Measurements from ENCODE around the gene UQCRQ.

UQCRQ gene

DNA sequence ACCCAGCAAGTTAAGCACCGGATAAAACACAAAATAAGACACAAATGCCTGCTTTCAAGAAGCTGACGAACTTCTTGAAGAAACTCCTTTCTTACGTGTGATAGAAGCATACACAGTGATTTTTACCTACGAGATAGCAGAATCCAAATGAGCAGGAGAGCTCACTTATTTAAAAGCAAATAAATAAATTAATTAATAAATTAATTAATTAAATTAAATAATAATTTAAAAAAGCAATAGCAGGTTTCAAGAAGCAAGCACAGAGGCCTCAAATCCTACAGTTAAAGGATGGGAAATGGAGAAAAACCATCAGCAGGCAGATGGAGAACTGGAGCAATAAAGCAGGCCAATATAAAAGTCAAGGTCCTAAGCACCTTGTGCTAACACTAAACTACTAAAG lies 24.4 kb downstream of the UQCRQ start:
- H3K27ac ChIP-seq (ENCODE audit: low read length), result no peak overlapping the region
- H3K9ac ChIP-seq (ENCODE audit: low read depth, low read length), result no peak overlapping the region
- H3K9me3 ChIP-seq (ENCODE audit: insufficient read depth, low read length, severe bottlenecking), result no peaks in the 10 kb centered on the region
- no peaks in the 10 kb centered on the region for H3K4me1 ChIP-seq (ENCODE audit: insufficient read depth, low read length)
- no peaks in the 10 kb centered on the region for H3K27me3 ChIP-seq (ENCODE audit: insufficient read depth, low read length, poor library complexity)
- H4K20me1 ChIP-seq (ENCODE audit: insufficient read depth, low read length), result no peaks in the 10 kb centered on the region
- H2AFZ ChIP-seq (ENCODE audit: low read depth, low read length), result no peak overlapping the region
- DNase-seq (no peak), ATAC-seq (ENCODE audit: insufficient read depth, low read depth) (no peak)
- H3K4me3 ChIP-seq (ENCODE audit: low read depth in 1 of 2, low read length in 2 of 2), result no peak overlapping the region
- TF ChIP-seq, protein P1, sequence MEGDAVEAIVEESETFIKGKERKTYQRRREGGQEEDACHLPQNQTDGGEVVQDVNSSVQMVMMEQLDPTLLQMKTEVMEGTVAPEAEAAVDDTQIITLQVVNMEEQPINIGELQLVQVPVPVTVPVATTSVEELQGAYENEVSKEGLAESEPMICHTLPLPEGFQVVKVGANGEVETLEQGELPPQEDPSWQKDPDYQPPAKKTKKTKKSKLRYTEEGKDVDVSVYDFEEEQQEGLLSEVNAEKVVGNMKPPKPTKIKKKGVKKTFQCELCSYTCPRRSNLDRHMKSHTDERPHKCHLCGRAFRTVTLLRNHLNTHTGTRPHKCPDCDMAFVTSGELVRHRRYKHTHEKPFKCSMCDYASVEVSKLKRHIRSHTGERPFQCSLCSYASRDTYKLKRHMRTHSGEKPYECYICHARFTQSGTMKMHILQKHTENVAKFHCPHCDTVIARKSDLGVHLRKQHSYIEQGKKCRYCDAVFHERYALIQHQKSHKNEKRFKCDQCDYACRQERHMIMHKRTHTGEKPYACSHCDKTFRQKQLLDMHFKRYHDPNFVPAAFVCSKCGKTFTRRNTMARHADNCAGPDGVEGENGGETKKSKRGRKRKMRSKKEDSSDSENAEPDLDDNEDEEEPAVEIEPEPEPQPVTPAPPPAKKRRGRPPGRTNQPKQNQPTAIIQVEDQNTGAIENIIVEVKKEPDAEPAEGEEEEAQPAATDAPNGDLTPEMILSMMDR (IDR thresholded peaks at IDR 0.05; ENCODE audit: borderline replicate concordance, extremely low read depth, low read length, poor library complexity, severe bottlenecking), result no peak
- H3K4me2 ChIP-seq (ENCODE audit: insufficient read depth, low read length), result no peak overlapping the region
- H3K79me2 ChIP-seq (ENCODE audit: insufficient read depth, low read length), result peaks cover 2% of the 10 kb centered on the region; the same call in 1 of the 2 replicates
- peaks cover 89% of the 10 kb centered on the region for H3K36me3 ChIP-seq (ENCODE audit: insufficient read depth, low read length)

DNA sequence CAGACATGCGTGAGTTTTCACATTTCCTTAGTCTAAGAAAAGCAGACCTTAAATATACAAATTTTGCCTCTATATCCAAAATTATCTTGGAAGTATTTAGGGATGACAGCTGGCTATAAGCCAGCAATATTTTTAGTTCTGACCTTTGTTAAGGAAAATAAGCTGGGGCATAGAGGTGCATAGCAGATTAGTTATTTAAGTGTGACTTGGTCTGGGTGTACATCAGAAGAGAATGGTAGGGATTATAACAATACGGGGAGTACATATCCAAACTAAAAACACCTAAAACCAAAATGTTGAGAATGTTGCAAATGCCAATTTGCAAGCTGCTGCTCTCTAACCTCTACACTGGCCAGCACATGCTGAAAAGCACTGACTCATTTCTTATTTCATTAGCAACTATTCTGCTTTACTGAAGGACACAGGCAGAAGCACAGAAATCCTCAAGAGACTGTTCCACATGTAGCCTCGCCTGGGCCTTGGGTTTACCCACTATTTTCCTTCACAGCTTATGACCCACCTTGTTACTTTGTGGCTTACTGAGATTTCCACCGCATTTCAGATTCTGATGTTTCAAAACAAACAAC lies 29.4 kb downstream of the UQCRQ start:
- Histone ChIP-seq H3K79me2 (ENCODE audit: insufficient read depth, low read length) (peaks cover 2% of the 10 kb centered on the region; the same call in 1 of the 2 replicates), H3K4me2 (ENCODE audit: insufficient read depth, low read length) (no peak overlapping the region), H3K9me3 (ENCODE audit: insufficient read depth, low read length, severe bottlenecking) (no peaks in the 10 kb centered on the region), H3K36me3 (ENCODE audit: insufficient read depth, low read length) (peaks cover 90% of the 10 kb centered on the region), H3K4me1 (ENCODE audit: insufficient read depth, low read length) (no peaks in the 10 kb centered on the region), H3K27ac (ENCODE audit: low read length) (no peak overlapping the region), H4K20me1 (ENCODE audit: insufficient read depth, low read length) (no peaks in the 10 kb centered on the region), H3K4me3 (ENCODE audit: low read depth in 1 of 2, low read length in 2 of 2) (no peak overlapping the region), H3K9ac (ENCODE audit: low read depth, low read length) (no peak overlapping the region), H3K27me3 (ENCODE audit: insufficient read depth, low read length, poor library complexity) (no peaks in the 10 kb centered on the region), H2AFZ (ENCODE audit: low read depth, low read length) (no peak overlapping the region)
- TF ChIP-seq, protein P1 (IDR thresholded peaks at IDR 0.05; ENCODE audit: borderline replicate concordance, extremely low read depth, low read length, poor library complexity, severe bottlenecking), result no peak
- no peak for TF ChIP-seq EZH2 (IDR thresholded peaks at IDR 0.05; ENCODE audit: borderline replicate concordance, low read depth, low read length, severe bottlenecking)
- DNase-seq (no peak), ATAC-seq (ENCODE audit: insufficient read depth, low read depth) (no peak)

DNA sequence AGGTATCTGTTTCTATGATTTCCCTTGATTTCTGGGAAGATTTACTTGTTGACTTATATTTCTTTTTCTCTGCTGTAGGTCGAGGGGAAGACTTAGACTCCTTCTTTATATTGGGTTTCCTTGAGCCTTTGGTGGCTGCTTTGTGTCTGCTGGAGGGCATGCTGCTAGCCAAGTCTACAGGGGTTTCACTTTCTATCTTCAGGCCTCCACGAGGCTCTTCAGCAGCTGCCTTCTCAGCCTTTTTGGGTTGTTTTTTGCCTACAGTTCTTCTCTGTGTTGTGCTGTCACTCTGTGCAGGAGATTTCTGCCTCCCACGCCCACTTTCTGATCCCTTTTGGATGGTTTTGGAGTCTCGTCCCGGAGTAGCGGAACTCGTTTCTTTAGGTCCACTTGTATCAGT lies 30.2 kb downstream of the UQCRQ start:
- H3K27ac ChIP-seq (ENCODE audit: low read length), result no peak overlapping the region
- H3K9me3 ChIP-seq (ENCODE audit: insufficient read depth, low read length, severe bottlenecking), result no peaks in the 10 kb centered on the region
- no peaks in the 10 kb centered on the region for H3K27me3 ChIP-seq (ENCODE audit: insufficient read depth, low read length, poor library complexity)
- TF ChIP-seq, protein P1 (IDR thresholded peaks at IDR 0.05; ENCODE audit: borderline replicate concordance, extremely low read depth, low read length, poor library complexity, severe bottlenecking), result no peak
- TF ChIP-seq EZH2 (IDR thresholded peaks at IDR 0.05; ENCODE audit: borderline replicate concordance, low read depth, low read length, severe bottlenecking), result no peak
- DNase-seq, result no peak
- H3K4me3 ChIP-seq (ENCODE audit: low read depth in 1 of 2, low read length in 2 of 2), result no peak overlapping the region
- no peaks in the 10 kb centered on the region for H3K4me1 ChIP-seq (ENCODE audit: insufficient read depth, low read length)
- no peak for ATAC-seq (ENCODE audit: insufficient read depth, low read depth)
- peaks cover 94% of the 10 kb centered on the region for H3K36me3 ChIP-seq (ENCODE audit: insufficient read depth, low read length)
- H3K79me2 ChIP-seq (ENCODE audit: insufficient read depth, low read length), result peaks cover 2% of the 10 kb centered on the region; the same call in 1 of the 2 replicates
- no peak overlapping the region for H3K4me2 ChIP-seq (ENCODE audit: insufficient read depth, low read length)
- no peak overlapping the region for H2AFZ ChIP-seq (ENCODE audit: low read depth, low read length)
- no peaks in the 10 kb centered on the region for H4K20me1 ChIP-seq (ENCODE audit: insufficient read depth, low read length)
- no peak overlapping the region for H3K9ac ChIP-seq (ENCODE audit: low read depth, low read length)
